Amygdala (tissue), 56 donors: ENCODE measurements around the gene UMAD1.
A peak's percentile ranks its signal among the peaks of the same experiment; 100 is the strongest.

ENCODE experiments used
- DNase-seq, 56 donors: peaks; one replicate each; lab custom pipeline; 2025; lab: John Stamatoyannopoulos, UW

Gene UMAD1

DNA sequence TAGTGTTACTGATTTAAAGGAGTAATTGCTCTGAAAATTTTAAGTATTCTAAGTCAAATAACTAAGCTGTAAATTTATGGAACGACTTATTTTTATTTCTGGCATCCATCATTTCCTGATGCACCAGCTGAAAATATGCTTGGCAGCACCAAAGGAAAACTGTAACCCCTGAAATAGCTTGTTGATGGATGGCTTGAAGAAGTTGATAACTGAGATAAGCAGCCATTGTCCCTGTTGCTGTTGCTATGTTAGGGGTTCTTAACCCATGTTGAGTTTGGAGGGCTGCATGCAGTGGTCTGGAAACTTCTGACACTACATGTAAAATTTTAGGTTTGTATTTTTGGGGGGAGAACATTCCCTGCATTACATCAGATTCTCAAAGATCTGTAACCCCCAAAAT, 47.2 kb downstream of the UMAD1 start:
- no peak for DNase-seq

DNA sequence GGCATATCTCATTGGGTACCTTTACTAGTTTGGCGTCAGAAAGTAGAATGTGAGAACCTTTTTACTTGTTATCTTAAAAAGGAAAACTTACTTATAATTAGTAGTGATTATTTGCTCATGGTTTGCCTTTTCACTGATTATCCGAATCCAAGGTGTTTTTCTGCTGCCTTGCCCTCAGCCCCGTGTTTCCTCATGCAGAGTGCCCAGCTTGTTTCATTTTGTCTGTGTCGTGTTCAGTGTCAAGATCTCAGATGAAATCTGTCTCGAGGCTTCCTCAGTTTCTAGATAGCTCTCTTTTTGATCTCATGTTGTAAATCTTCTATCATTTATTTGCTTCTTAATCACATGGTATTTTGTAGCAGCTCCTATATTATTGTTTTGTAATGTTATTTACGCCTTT, 47.8 kb downstream of the UMAD1 start:
- no peak for DNase-seq

DNA sequence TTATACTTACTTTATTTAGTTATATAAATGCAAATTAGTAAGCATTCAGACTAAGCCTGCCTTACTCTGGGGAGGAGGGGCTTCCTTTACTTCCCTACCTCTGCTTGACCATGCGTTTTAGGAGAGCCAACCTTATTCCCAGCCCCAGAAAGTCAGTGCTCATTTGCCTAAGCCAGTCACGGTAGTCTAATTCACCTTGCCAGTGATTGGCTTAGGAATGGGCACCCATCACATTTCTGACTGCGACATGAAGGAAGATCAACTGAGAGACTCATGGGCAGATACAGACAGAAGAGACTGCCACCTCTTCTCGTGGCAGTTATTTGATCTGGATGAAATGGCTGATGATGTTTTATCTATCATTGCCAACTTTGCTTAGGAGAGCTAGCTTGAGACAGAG, 48.4 kb downstream of the UMAD1 start:
- DNase-seq, result no peak

DNA sequence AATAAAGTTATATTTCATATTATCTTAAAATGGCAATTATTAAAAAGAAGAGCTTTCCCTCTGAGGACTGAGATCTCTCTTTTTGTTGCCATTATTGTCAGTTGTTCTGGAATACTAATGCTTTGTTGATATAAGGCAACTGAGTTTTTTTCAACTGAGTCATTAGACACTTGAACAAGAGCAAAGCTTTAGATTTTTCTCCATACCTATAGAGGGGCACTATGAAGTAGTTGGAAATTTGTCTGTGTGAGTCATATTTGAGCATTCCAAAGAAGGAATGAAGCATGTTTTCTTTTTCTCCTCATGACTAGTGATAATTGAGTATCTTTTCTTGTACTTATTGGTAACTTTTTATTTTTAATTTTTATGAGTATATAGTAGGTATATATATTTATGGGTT, 53.3 kb downstream of the UMAD1 start:
- DNase-seq, result no peak

DNA sequence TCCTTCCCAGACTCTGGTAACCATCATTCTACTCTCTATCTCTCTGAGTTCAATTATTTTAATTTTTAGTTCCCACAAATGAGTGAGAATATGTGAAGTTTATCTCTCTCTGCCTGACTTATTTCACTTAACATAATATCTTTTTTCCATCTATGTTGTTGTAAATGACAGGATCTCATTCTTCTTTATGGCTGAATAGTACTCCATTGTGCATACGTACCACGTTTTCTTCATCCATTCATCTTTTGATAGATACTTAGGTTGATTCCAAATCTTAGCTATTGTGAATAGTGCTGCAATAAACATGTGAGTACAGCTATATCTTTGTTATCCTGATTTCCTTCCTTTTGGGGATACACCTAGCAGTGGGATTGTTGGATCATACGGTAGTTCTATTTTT, 54.0 kb downstream of the UMAD1 start:
- DNase-seq, result no peak

DNA sequence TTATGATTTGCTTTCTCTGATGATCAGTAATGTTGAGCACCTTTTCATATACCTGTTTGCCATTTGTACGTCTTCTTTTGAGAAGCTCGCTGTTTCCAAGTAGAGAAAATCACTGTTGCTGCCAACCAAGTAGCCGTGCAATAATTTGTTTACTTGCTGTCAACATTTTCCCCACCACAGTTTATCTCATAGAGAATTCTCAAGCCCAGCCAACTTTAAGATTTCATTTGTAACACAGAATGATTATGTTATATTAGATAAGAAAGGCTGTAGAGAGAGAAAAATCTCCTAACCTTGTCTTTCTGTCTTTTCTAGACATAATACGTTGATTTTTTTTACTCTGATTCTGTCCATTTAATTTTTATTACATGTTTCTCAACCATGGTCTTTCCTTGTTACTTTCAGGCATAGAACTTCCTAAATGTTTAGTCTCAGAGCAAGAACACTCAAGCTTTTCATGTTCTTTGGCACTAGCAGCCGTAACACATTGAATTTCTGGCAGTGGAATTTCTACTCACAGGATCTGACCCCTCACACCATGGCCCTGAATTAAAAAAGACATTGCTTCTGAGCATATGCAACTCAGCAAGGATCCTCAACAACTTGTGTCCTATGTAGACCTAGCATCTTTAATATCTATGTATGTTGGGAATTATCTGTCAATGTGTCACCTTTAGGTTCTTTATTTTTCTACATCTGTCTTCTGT, 54.7 kb downstream of the UMAD1 start:
- DNase-seq, result no peak

DNA sequence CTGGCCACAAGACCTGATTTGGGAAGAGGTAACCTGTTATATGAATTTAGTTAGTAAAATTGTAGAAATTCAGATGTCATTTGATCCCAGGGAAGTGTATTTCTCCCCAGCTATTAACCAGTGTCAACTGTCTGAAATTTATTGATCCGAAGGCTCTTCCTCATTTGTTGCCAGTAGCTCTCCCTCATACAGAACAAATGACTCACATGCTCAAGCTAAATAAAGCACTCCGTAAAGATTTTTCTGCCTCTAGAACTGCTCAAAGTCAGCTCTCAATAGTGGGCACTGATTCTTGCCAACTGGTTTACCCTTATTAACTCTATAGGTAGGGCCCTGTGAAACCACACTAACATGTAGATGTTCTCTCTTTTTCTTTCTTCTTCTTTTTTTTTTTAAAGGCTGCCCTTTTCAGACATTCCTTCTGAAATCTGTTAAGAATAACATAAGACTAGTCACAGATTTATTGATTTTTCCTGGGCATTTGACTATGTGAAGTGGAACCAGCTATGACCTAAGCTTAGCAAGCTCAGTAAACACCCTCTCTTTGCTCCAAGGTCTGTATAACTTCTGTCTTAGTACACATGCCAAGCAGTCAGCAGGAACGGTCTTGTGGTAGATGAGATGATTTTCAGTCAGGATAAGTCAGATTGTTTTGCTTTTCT, 56.0 kb downstream of the UMAD1 start:
- DNase-seq, result no peak

DNA sequence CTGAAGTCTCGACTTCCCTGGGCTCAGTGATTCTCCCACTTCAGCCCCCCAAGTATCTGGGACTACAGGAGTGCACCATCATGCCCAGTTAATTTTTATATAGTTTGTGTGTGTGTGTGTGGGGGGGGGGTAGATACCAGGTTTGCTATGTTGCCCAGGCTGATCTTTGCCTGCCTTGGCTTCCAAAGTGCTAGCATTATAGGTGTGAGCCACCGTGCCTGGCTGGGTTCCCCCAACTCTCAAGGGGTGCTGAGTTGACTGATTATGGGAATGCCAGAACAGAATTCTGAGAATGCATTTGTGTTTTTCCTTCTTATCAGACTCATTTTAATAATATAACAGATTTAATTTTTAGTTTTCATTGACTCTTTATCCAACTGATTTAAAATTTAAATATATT, 58.4 kb downstream of the UMAD1 start:
- DNase-seq, result no peak

DNA sequence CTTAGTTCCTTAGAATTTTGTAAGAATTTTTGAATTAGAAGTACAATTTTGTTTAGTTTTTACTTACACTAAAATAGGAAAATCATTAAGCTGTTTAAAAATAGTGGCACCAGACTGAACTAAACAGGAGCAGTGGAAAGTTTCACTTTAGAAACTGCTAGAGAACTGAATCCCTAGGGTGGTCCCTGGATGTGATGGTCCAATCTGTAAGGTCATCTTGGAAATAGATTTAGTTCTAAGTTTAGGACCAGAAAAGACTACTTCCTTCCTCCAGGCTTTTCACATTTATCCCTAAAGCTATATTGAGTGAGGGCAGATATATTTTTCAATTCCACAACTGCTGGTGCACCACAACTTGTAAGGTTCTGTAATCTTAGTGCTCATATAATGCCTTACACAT, 58.8 kb downstream of the UMAD1 start:
- no peak for DNase-seq

DNA sequence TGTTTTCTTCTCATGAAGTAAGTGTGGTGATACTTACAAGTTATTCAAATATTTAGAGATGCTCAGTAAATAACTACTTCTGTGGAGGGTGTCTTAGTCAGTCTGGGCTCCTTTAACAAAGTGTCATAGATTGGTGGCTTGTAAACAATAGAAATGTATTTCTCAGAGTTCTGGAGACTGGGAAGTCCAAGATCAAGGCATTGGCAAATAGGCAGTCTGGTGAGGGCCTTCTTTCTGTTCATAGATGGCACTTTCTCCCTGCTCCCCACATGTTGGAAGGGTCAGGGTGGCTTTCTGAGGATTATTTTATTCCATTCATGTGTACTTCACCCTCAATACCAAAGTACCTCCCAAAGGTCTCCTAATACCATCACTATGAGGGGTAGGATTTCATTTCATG, 59.4 kb downstream of the UMAD1 start:
- no peak for DNase-seq

DNA sequence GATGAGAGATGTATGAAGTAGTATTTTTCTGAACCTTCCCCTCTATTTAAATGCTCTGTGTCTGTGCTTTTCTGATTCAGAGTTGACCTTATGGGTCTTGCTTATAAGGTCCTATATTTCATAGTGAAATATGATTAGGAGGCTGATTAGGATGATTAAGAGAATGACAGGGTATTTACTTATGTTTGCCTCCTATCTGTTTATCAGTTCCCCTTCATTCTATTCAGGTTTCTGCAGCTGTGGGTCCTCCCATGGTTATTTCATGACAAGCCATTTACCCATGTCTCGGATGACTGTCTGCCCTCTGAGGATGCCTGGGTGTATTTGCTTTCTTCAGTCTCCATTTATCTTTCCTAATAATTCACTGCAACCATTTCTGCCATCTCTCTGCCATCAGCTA, 61.0 kb downstream of the UMAD1 start:
- DNase-seq, result no peak

DNA sequence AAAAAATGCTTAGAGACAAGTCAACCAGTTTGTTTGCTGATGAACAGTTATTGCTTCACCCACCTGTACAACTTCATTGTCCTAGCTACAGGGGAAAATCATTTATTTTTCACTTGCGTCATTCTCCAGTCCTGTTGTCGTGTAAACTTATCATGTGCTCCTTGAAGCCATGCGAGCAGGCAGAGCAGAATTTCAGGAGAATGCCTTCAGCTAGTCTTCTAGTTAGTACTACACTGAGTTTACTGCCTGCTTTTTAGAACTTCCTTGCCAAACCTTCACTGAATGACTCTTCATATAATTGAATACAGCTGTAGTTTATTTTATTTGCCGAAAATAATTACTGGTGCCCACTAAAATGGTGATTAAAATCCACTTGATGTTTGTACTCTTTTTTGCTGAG, 62.3 kb downstream of the UMAD1 start:
- DNase-seq, result no peak

DNA sequence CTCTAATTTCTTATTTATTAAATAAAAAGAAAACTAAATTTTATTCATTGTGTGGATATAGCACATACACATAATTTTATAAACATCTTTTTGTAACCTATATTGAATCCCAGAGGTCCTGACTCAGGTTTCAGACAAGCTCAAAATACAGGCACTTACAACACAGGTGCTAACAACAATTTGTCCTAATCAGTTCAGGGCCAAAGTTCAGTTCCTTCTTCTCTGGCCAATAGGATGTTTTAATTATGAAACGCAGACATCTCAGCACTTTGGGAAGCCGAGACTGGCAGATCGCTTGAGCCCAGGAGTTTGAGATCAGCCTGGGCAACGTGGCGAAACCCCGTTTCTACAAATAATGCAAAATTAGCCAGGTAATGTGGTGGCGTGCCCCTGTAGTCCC, 62.9 kb downstream of the UMAD1 start:
- no peak for DNase-seq

DNA sequence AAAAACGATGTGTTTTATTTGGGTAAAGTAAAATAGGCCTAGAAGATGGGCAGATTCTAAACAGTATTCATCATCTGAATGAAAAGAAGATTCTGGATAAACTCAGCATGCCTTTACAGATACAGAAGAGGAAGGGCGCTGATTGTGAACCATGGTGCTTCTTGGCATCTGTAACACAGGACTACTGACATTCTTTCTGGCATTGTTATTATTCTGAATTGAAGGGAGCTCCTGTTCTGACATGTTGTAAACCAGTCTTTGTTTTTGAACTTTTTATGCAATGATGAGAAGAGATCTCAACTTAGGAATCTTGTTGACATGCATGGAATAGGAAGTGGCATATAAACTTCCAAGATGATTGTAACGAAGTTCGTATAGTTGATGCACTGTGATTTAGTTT, 64.3 kb downstream of the UMAD1 start:
- DNase-seq, result no peak

DNA sequence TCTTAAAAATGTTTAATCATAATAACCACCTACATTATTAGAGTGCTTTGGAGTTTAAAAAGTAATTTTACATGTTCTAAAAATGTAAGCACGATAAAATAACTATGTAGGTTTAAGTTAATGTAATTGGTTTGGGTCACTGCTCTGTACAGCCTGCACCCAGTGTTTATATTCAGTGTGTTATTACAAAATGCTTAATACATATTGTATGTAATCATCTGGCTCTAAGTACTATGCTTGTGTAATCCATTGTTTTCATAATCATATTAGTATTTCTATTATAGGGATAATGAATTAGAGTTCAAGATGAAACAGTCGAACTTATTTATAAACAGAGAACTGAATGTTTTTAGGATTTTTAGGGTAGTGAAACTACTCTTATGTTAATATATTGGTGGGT, 64.8 kb downstream of the UMAD1 start:
- DNase-seq, result no peak

DNA sequence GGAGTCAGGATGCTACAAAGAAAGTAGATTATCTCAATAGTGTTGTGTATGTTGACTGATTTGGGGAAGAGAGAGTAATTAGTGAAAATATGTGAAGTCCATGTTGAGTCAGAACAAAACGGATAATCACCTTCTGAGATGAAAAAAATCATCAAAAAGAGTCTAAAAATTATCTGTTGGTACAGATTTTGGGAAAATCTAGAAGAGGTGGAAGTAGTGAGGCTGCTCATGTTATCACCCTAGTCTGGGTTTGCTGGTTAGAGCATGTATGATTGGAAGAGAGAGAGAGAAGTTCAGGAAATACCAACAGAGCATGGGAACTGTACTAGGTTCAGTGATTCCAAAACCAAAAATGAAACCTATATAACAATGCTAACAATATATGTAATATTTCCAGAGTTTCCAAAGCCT, 65.6 kb downstream of the UMAD1 start:
- DNase-seq, result no peak

DNA sequence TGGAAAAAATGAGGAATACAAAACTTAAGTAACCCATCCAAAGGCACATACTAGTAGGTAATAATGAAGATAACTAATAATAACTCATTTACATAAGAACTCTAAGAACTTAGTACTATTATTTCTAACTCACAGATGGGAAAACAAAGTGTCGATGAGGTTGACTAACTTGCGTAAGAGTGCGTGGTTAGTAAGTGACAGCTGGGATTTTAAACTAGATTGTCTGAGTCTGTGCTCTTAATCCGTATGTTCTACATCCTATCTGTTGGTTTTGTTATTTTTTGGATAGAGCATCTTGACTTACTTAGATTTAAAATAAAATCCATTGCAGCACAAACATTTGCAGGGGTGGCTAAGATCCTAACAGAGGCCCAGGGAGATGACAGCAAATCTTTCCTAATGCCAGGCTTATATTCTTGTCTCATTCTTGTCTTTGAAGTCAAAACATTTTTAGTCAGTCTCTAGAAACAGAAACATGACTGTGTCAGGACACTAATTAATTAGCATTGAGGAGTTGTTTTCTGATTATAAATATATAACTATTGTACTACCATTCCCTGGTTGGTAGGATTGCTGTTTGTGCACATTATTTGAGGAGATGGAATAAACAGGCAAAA, 66.1 kb downstream of the UMAD1 start:
- peak in 1 of 56 donors; percentile 2 for DNase-seq

DNA sequence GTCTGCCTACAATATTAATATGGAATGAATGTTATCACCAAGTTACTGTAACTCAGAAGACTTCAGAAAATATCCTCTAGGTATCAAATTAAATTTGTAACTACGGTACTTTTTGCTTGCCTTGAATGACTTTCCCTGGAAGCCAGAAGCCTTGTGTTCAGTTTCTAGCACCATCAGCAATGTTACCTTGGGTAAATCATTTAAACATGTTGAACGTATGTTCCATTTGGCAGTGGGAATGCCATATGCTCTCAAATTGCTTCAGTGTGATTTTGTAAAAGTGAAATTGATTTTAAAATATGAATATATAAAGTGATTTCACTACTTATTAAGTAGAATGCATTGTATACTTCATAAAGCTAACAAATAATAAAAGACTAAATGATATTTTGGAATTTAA, 66.7 kb downstream of the UMAD1 start:
- DNase-seq, result no peak

DNA sequence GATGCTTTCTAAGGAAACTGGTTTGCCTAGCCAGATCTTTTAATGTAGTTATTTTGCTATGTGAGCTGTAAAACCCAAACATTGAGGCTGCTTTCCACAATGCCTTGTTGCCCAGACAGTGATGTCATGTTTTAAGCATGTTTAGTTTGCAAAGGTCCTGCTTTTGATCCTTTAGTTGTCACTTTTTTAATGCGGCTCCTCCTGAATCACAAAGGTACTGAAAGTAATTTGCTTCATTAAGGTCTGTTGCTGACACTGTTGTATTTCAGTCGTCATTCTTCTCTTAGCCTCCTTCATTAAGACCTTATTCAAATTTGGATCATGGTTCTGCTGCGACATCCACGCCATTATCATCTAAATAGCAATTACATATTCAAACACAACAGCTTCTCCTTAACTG, 67.3 kb downstream of the UMAD1 start:
- no peak for DNase-seq

DNA sequence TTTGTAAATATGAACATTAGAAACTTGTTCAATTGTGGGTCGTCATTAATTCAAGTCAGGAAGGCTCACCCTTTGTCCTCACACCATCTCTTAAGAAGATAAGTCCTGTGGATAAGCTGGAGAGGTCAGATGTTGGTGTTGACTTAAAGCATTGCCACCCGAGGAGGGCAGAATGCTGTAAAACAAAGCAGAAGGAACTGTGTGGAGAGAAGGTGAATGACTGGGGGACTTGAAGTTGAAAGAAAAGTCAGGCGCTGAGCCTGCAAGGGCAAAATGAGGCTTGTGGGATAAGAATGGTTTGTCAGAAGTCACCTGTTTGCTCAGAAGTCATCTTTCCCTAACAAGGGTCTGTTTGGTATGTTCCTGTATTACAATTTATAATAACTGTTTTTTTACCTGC, 68.7 kb downstream of the UMAD1 start:
- no peak for DNase-seq

DNA sequence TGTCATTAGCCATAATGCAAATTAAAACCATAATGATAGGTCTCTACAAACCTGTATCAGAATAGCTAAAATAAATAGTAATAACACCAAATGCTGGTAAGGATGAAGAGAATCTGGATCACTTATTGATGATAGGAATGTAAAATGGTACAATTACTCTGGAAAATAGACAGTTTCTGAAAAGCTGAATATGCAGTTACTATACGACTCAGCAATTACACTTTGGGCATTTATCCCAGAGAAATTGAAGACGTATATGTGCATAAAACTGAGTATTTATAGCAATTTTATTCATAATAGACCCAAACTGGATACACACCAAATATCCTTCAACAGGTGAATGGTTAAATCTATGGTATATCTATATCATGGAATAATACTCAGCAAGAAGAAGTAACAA, 69.9 kb downstream of the UMAD1 start:
- no peak for DNase-seq

DNA sequence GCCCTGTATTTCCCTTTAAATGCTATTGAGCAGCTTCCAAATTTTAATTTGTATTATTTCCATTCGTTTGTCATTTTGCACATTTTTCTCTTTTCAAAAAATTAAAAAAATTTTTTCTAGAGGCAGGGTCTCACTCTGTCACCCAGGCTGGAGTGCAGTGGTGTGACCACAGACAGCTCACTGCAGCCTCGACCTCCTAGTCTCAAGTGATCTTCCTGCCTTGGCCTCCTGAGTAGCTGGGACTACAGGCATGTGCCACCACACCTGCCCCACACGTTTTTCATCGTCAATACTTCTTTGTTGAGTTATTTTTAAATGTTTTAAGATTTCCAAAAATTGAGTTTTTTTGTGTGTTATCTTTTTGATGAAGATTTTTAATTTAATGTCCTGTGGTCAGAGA, 73.2 kb downstream of the UMAD1 start:
- DNase-seq, result no peak
